Measurements from ENCODE around the gene SLC23A1. TPM values are rescaled to one million over a fixed set of nuclear protein-coding genes. Genes with fewer than 3 reads are reported as not detected.

The SLC23A1 gene
- total and polyA plus RNA-seq, 2 donors (not counting 1 experiment from before 2014, with no cell fraction given): 5.8 to 9.6 TPM

DNA sequence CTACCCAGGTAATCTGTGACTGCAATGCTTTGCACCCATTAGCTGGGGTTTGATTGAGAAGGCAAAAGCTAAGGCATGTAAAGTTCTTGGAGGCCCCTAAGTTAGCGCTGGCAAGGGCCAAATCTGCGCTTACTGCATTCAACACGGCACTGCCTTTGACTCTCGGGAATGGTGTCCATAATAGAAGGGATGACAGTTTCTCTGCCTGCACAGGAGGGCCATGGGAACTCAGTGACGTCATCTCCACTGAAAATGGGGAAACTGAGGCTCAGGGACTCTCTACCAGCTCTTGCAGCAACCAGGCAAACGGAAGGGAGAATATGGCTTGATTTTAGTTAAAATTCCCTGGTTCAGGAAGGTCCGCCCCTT, 20.3 kb upstream of the SLC23A1 start:
- POLR2A ChIA-PET: interaction anchor here (1.0 to 2.0 kb wide), 11 partner anchors 10 to 828 kb away, joined by 3 to 8 read pairs (median 3); partner anchors contain the start of genes DNAJC18, HSPA9, MATR3 and MZB1
- intact Hi-C loops (cut with micrococcal nuclease): loop anchor here (10.0 kb wide), 3 partner anchors 231 to 939 kb away; partner anchors contain the start of gene EGR1
- peaks cover 40% of the 10 kb centered on the region for H3K4me1 Mint-ChIP-seq

More for the DNA sequence above, 20.3 kb upstream of the SLC23A1 start:
- peak overlapping the region; percentile 50 to 73 (median 65) for H3K4me3 ChIP-seq (ENCODE audit: control extremely low read depth in 1 of 5, extremely low read depth in 1 of 5, insufficient read depth in 1 of 5, low read depth in 2 of 5, low read length in 4 of 5)
- no peaks in the 10 kb centered on the region for H3K27me3 Mint-ChIP-seq
- ATAC-seq (ENCODE audit: low read depth): no peak
- H3K27me3 ChIP-seq (replicated peaks in 1 of 4; ENCODE audit: control extremely low read depth in 1 of 4, control insufficient read depth in 3 of 4, insufficient read depth in 4 of 4, low read length in 3 of 4): no peaks in the 10 kb centered on the region
- 23% methylated on average over 7 of the region's 7 CpGs for WGBS (ENCODE audit: insufficient coverage)
- H3K79me2 ChIP-seq (ENCODE audit: control insufficient read depth, insufficient read depth, low read length): peaks cover 4% of the 10 kb centered on the region
- H3K9me3 Mint-ChIP-seq (ENCODE audit: insufficient read depth): no peaks in the 10 kb centered on the region
- peak overlapping the region; percentile 75 for H2AFZ ChIP-seq (ENCODE audit: insufficient read depth, low read depth, low read length, poor library complexity, severe bottlenecking)
- H3K27ac Mint-ChIP-seq: peak overlapping the region; percentile 97
- peak overlapping the region; percentile 85 to 86 for H3K27ac ChIP-seq (ENCODE audit: low read length in 2 of 2)
- no peaks in the 10 kb centered on the region for H3K36me3 ChIP-seq (replicated peaks in 1 of 2; ENCODE audit: control extremely low read depth in 1 of 2, control insufficient read depth in 1 of 2, extremely low read depth in 1 of 2, insufficient read depth in 2 of 2, low read length in 1 of 2)
- peak overlapping the region; percentile 74 for H3K4me2 ChIP-seq (replicated peaks; ENCODE audit: low read depth, low read length, poor library complexity, severe bottlenecking)
- no peak for DNase-seq
- no peak for TF ChIP-seq EZH2 (IDR thresholded peaks at IDR 0.05; ENCODE audit: borderline replicate concordance, insufficient read depth, low read depth, low read length, poor library complexity, severe bottlenecking)
- TF ChIP-seq, protein P1, sequence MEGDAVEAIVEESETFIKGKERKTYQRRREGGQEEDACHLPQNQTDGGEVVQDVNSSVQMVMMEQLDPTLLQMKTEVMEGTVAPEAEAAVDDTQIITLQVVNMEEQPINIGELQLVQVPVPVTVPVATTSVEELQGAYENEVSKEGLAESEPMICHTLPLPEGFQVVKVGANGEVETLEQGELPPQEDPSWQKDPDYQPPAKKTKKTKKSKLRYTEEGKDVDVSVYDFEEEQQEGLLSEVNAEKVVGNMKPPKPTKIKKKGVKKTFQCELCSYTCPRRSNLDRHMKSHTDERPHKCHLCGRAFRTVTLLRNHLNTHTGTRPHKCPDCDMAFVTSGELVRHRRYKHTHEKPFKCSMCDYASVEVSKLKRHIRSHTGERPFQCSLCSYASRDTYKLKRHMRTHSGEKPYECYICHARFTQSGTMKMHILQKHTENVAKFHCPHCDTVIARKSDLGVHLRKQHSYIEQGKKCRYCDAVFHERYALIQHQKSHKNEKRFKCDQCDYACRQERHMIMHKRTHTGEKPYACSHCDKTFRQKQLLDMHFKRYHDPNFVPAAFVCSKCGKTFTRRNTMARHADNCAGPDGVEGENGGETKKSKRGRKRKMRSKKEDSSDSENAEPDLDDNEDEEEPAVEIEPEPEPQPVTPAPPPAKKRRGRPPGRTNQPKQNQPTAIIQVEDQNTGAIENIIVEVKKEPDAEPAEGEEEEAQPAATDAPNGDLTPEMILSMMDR (IDR thresholded peaks at IDR 0.05): no peak
- CTCF ChIA-PET: interaction anchor here (0.7 to 2.9 kb wide), 14 partner anchors 9 to 360 kb away, joined by 3 to 9 read pairs (median 4); partner anchors contain the start of genes DNAJC18, MZB1, PAIP2 and PROB1
- H3K4me3 Mint-ChIP-seq: peak overlapping the region; percentile 95
- peak overlapping the region; percentile 62 for H3K9ac ChIP-seq (ENCODE audit: low read length)
- H4K20me1 ChIP-seq (ENCODE audit: control insufficient read depth, insufficient read depth, low read length, poor library complexity, severe bottlenecking): no peaks in the 10 kb centered on the region
- H3K4me1 ChIP-seq (ENCODE audit: control insufficient read depth in 2 of 2, insufficient read depth in 2 of 2, low read length in 2 of 2): peaks cover 31 to 40% of the 10 kb centered on the region in 2 donors
- no peaks in the 10 kb centered on the region for H3K9me3 ChIP-seq (ENCODE audit: control extremely low read depth in 1 of 3, control insufficient read depth in 2 of 3, insufficient read depth in 1 of 3, low read length in 2 of 3)
